ENCODE results near the gene STX11. TPM values are rescaled to one million over a fixed set of nuclear protein-coding genes. Genes with fewer than 3 reads are reported as not detected.

The STX11 gene
- total RNA-seq, 1 experiment from 2014 or later, result 0.69 TPM

DNA sequence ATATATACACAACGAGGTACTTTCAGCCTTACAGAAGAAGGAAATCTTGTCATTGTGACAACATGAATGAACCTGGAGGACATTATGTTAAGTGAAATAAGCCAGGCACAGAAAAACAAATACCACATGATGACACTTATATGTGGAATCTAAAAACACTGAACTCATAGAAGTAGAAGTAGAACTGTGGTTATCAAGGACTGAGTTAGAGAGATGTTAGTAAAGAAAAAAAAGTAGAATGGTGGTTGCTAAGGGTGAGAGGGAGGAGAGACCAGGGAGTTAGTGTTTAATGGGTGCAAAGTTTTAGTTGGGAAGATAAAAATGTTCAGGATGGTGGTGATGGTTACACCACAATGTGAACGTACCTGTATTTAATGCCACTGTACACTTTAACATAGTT is 4.8 kb upstream of the STX11 start:
- no peak for DNase-seq (ENCODE audit: low read depth, low spot score)
- intact Hi-C loops (cut with micrococcal nuclease), result no loop called here
- TF ChIP-seq EGR1 (IDR thresholded peaks at IDR 0.05; ENCODE audit: low read depth) (no peak), EZH2 (IDR thresholded peaks at IDR 0.05) (no peak), EZH2phosphoT487 (IDR thresholded peaks at IDR 0.05; ENCODE audit: borderline replicate concordance) (no peak), ZNF274 (IDR thresholded peaks at IDR 0.05; ENCODE audit: low read depth, low read length) (no peak), SRF (IDR thresholded peaks at IDR 0.05; ENCODE audit: low read depth) (no peak), CEBPB (IDR thresholded peaks at IDR 0.05; ENCODE audit: low read depth) (no peak), FOSL1 (IDR thresholded peaks at IDR 0.05; ENCODE audit: low read depth) (no peak), TCF7L2 (IDR thresholded peaks at IDR 0.05; ENCODE audit: borderline replicate concordance, extremely low read depth, insufficient read depth, insufficient read length) (no peak), SP1 (IDR thresholded peaks at IDR 0.05; ENCODE audit: low read depth) (no peak), ZBTB33 (IDR thresholded peaks at IDR 0.05; ENCODE audit: extremely low read depth, insufficient replicate concordance, low read length) (no peak), POLR2AphosphoS5 (IDR thresholded peaks at IDR 0.05; ENCODE audit: low read depth, low read length) (no peak)
- TF ChIP-seq, protein P1, sequence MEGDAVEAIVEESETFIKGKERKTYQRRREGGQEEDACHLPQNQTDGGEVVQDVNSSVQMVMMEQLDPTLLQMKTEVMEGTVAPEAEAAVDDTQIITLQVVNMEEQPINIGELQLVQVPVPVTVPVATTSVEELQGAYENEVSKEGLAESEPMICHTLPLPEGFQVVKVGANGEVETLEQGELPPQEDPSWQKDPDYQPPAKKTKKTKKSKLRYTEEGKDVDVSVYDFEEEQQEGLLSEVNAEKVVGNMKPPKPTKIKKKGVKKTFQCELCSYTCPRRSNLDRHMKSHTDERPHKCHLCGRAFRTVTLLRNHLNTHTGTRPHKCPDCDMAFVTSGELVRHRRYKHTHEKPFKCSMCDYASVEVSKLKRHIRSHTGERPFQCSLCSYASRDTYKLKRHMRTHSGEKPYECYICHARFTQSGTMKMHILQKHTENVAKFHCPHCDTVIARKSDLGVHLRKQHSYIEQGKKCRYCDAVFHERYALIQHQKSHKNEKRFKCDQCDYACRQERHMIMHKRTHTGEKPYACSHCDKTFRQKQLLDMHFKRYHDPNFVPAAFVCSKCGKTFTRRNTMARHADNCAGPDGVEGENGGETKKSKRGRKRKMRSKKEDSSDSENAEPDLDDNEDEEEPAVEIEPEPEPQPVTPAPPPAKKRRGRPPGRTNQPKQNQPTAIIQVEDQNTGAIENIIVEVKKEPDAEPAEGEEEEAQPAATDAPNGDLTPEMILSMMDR (IDR thresholded peaks at IDR 0.05 in 2 of 3, conservative IDR thresholded peaks at IDR 0.05 in 1 of 3; ENCODE audit: borderline replicate concordance in 1 of 3, insufficient read depth in 1 of 3, low read depth in 2 of 3, low read length in 2 of 3), result no peak
- TF ChIP-seq, protein P2, sequence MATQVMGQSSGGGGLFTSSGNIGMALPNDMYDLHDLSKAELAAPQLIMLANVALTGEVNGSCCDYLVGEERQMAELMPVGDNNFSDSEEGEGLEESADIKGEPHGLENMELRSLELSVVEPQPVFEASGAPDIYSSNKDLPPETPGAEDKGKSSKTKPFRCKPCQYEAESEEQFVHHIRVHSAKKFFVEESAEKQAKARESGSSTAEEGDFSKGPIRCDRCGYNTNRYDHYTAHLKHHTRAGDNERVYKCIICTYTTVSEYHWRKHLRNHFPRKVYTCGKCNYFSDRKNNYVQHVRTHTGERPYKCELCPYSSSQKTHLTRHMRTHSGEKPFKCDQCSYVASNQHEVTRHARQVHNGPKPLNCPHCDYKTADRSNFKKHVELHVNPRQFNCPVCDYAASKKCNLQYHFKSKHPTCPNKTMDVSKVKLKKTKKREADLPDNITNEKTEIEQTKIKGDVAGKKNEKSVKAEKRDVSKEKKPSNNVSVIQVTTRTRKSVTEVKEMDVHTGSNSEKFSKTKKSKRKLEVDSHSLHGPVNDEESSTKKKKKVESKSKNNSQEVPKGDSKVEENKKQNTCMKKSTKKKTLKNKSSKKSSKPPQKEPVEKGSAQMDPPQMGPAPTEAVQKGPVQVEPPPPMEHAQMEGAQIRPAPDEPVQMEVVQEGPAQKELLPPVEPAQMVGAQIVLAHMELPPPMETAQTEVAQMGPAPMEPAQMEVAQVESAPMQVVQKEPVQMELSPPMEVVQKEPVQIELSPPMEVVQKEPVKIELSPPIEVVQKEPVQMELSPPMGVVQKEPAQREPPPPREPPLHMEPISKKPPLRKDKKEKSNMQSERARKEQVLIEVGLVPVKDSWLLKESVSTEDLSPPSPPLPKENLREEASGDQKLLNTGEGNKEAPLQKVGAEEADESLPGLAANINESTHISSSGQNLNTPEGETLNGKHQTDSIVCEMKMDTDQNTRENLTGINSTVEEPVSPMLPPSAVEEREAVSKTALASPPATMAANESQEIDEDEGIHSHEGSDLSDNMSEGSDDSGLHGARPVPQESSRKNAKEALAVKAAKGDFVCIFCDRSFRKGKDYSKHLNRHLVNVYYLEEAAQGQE (IDR thresholded peaks at IDR 0.05; ENCODE audit: low read depth), result no peak

More for the DNA sequence above, 4.8 kb upstream of the STX11 start:
- no peak overlapping the region for H3K27ac ChIP-seq (ENCODE audit: low read depth, low read length)
- H3K4me1 ChIP-seq (ENCODE audit: control insufficient read depth in 1 of 2, insufficient read depth in 2 of 2, low read length in 2 of 2), result peaks cover 0 to 9% of the 10 kb centered on the region in 2 experiments; a peak in 1 of 4 replicates
- ChIA-PET POLR2A (no interaction called here), CTCF (no interaction called here), RAD21 (ENCODE audit: low non-redundant PET in 1 of 2, low total read pairs in 2 of 2, uncharacterized antibody in 2 of 2, unreplicated experiment in 2 of 2) (no interaction called here)
- H4K20me1 ChIP-seq (ENCODE audit: insufficient read depth), result no peaks in the 10 kb centered on the region
- no peak overlapping the region for H3K4me2 ChIP-seq (ENCODE audit: low read length)
- H3K9me3 ChIP-seq (ENCODE audit: control insufficient read depth in 1 of 2, insufficient read depth in 1 of 2, low read depth in 1 of 2, low read length in 2 of 2), result no peaks in the 10 kb centered on the region
- no peaks in the 10 kb centered on the region for H3K79me2 ChIP-seq (ENCODE audit: insufficient read depth, low read length)
- no peaks in the 10 kb centered on the region for H3K36me3 ChIP-seq (ENCODE audit: control insufficient read depth in 1 of 2, insufficient read depth in 2 of 2, low read length in 2 of 2)
- no peak overlapping the region for H3K4me3 ChIP-seq (replicated peaks in 1 of 2; ENCODE audit: low read depth in 1 of 2, low read length in 2 of 2)
- no peak for ATAC-seq
- no peaks in the 10 kb centered on the region for H3K9me2 ChIP-seq (ENCODE audit: insufficient read depth)
- H2AFZ ChIP-seq (ENCODE audit: low read depth, low read length, poor library complexity, severe bottlenecking), result no peak overlapping the region
- no TSS peak for BruUV-seq (replicated peaks)
- no peak overlapping the region for H3K9ac ChIP-seq (ENCODE audit: low read length)
- H3K27me3 ChIP-seq (ENCODE audit: insufficient read depth, low read length), result no peaks in the 10 kb centered on the region
